ENCODE data around the gene TPI1. TPM values are rescaled to one million over a fixed set of nuclear protein-coding genes. Genes with fewer than 3 reads are reported as not detected.
A peak's percentile ranks its signal among the peaks of the same experiment; 100 is the strongest.

TPI1 gene
- total and polyA plus RNA-seq, 2 experiments from 2014 or later, result 571 to 891 TPM

- H3K4me3 ChIP-seq, result peak overlapping the region; percentile 52
- no peaks in the 10 kb centered on the region for H3K36me3 ChIP-seq (replicated peaks; ENCODE audit: insufficient read depth, low read depth)
- H3K4me1 ChIP-seq (ENCODE audit: insufficient read depth), result peaks cover 11% of the 10 kb centered on the region
- no peaks in the 10 kb centered on the region for H3K9me3 ChIP-seq (ENCODE audit: low read depth)
- no peaks in the 10 kb centered on the region for H3K79me2 ChIP-seq
- H3K9me2 ChIP-seq (replicated peaks; ENCODE audit: insufficient read depth), result no peaks in the 10 kb centered on the region
- H2AFZ ChIP-seq, result peak overlapping the region; percentile 96
- WGBS (ENCODE audit: low lambda C conversion rate, missing lambda C conversion rate), result 14% methylated on average over 26 of the region's 29 CpGs
- no peak overlapping the region for H3K27ac ChIP-seq
- H3K4me2 ChIP-seq, result peak overlapping the region; percentile 99
- no peaks in the 10 kb centered on the region for H4K20me1 ChIP-seq (ENCODE audit: insufficient read depth, poor library complexity, severe bottlenecking)
- no peak for TF ChIP-seq CTCF (IDR thresholded peaks at IDR 0.05; ENCODE audit: poor library complexity)
- no peak for TF ChIP-seq EZH2 (IDR thresholded peaks at IDR 0.05; ENCODE audit: borderline replicate concordance)
- no peak for TF ChIP-seq EZH2phosphoT487 (IDR thresholded peaks at IDR 0.05; ENCODE audit: low read depth, severe bottlenecking, unreplicated experiment)
- H3K27me3 ChIP-seq, result peaks cover 16% of the 10 kb centered on the region
- no peak for DNase-seq (ENCODE audit: low spot score)
These were observed 47.8 kb downstream of the TPI1 start for GRCh38 chr12:6914947-6915788.

GRCh38 chr12:6915789-6916285 lies 48.5 kb downstream of the TPI1 start:
- Histone ChIP-seq H2AFZ (no peak overlapping the region), H3K27me3 (peaks cover 16% of the 10 kb centered on the region), H3K9me3 (ENCODE audit: low read depth) (no peaks in the 10 kb centered on the region), H3K4me2 (no peak overlapping the region), H3K4me3 (no peak overlapping the region), H3K79me2 (no peaks in the 10 kb centered on the region), H3K4me1 (ENCODE audit: insufficient read depth) (peaks cover 11% of the 10 kb centered on the region), H3K36me3 (replicated peaks; ENCODE audit: insufficient read depth, low read depth) (no peaks in the 10 kb centered on the region), H4K20me1 (ENCODE audit: insufficient read depth, poor library complexity, severe bottlenecking) (no peaks in the 10 kb centered on the region), H3K27ac (no peak overlapping the region), H3K9me2 (replicated peaks; ENCODE audit: insufficient read depth) (no peaks in the 10 kb centered on the region)
- TF ChIP-seq EZH2phosphoT487 (IDR thresholded peaks at IDR 0.05; ENCODE audit: low read depth, severe bottlenecking, unreplicated experiment) (no peak), CTCF (IDR thresholded peaks at IDR 0.05; ENCODE audit: poor library complexity) (no peak), EZH2 (IDR thresholded peaks at IDR 0.05; ENCODE audit: borderline replicate concordance) (no peak)
- no peak for DNase-seq (ENCODE audit: low spot score)
- WGBS (ENCODE audit: low lambda C conversion rate, missing lambda C conversion rate), result 83% methylated on average over 14 of the region's 14 CpGs

- no peak for DNase-seq (ENCODE audit: low spot score)
- Histone ChIP-seq H3K27ac (no peak overlapping the region), H3K9me2 (replicated peaks; ENCODE audit: insufficient read depth) (no peaks in the 10 kb centered on the region), H4K20me1 (ENCODE audit: insufficient read depth, poor library complexity, severe bottlenecking) (no peaks in the 10 kb centered on the region), H3K36me3 (replicated peaks; ENCODE audit: insufficient read depth, low read depth) (no peaks in the 10 kb centered on the region), H3K4me3 (no peak overlapping the region), H2AFZ (no peak overlapping the region), H3K79me2 (no peaks in the 10 kb centered on the region), H3K9me3 (ENCODE audit: low read depth) (no peaks in the 10 kb centered on the region), H3K27me3 (peaks cover 16% of the 10 kb centered on the region), H3K4me2 (no peak overlapping the region), H3K4me1 (ENCODE audit: insufficient read depth) (peaks cover 11% of the 10 kb centered on the region)
- TF ChIP-seq EZH2phosphoT487 (IDR thresholded peaks at IDR 0.05; ENCODE audit: low read depth, severe bottlenecking, unreplicated experiment) (no peak), CTCF (IDR thresholded peaks at IDR 0.05; ENCODE audit: poor library complexity) (no peak), EZH2 (IDR thresholded peaks at IDR 0.05; ENCODE audit: borderline replicate concordance) (no peak)
- 86% methylated on average over 11 of the region's 11 CpGs for WGBS (ENCODE audit: low lambda C conversion rate, missing lambda C conversion rate)
These were observed 49.3 kb downstream of the TPI1 start for GRCh38 chr12:6916426-6917200.

Measured in hepatocyte (in vitro differentiated cells).